Right hindlimb (tissue), 1 donor: ENCODE measurements around the gene C10orf90.

Experiments used
- DNase-seq: peaks from one replicate; pipeline ENCODE4 v3.0.0-alpha.2; 2018

Gene C10orf90

DNA sequence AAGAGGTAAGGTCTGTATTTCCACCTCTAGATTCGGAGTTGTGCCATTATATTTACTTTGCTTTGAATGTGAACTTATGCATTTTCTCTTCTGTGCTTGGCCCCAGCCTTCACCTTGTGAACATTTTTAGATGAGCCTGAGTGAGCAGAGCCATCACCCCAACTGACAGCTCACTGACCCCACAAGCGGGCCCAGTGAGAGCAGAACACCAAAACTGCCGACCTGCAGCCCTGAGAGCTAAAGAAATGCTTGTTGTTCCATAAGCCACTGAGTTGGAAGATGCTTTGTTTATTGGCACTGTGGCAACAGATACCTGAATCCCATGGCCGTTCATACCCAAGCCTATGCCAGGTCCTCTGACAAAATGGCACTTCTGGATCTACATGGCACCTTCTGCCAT, 37.8 kb downstream of the C10orf90 start:
- no peak for DNase-seq

DNA sequence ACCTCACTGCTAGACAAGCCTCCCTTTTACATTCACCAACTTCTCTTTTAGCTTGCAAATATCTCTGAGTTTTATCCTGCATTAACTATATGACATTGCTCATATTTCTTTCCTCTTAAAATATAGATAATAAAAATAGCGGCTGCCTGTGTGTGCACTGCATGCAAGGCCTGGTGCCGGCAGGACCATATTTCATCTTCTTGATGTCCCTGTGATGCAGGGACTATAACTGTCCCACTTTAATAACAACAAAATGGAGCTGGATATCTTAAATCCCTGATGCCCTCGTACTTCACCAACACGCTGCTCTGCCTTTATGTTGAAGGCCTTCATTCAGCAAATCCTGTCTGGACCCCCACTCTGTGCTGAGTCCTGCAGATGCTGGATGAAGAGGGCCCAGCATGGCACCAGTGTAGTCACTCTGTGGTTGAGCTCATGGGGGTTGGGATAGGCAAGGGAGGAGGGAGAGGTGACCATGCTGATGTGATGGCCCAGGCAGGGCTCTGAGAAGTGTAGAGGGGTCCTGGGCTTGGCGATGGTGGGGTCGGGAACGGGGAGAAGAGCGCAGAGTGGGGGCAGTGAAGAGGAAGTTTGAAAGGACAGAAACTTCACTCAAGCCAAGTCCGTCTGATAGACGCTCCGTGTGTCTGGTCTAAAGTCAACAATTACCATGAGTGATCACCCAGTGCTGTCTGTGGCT, 40.4 kb downstream of the C10orf90 start:
- no peak for DNase-seq

DNA sequence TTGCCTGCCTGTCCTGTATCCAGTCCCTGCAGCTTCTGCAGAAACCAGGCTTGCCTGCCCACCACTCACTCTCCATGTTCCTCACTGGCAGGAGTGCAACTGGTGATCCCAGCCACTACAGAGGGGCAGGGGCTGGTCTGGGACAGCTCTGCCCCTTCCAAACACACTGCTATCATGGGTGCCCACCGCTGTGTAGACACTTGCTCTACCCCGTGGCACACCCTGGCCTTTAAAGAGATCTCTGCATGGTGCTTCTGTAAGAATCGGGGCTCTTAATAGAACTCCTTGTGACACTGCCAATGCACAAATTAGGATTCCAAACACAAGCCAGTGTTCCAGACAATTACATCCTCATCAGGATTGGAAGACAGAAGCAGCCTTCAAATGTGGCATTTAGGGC, 41.7 kb downstream of the C10orf90 start:
- no peak for DNase-seq

DNA sequence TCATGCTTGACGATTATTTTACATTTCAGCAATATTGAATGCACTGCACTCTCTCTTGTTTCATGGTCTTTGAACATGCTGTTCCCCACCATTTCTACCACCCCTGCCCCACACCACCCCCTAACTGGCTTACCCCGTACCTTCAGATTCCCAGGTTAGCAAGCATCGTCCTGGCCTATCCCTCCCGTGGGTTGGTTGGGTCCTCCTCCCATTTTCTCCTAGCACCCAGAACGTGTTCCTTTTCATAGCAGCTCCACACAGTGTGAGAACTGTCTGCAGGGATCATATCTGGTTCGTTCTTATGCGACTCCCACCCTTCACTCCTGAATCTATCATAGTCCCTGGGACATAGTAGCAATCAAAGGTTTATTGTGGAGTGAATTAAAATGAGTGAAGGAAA, 48.6 kb downstream of the C10orf90 start:
- no peak for DNase-seq

DNA sequence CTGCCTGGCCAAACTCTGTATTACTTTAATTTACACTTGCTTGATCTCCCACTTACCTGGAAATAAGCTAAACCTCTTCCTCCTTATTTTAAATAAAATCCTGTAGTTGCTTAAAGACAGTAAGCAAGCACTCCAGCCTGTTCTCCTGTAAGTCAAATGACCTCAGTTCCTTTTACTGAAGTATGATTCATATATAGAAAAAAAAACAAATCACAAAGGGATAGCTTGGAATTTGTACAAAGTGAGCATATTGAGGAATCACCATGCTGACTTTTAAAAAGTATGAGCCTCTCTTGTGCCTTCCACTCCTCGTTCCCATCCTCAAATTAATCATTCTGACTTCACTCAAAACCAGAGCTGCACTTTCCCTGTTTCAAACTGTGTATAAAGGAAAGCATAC, 52.0 kb downstream of the C10orf90 start:
- no peak for DNase-seq

DNA sequence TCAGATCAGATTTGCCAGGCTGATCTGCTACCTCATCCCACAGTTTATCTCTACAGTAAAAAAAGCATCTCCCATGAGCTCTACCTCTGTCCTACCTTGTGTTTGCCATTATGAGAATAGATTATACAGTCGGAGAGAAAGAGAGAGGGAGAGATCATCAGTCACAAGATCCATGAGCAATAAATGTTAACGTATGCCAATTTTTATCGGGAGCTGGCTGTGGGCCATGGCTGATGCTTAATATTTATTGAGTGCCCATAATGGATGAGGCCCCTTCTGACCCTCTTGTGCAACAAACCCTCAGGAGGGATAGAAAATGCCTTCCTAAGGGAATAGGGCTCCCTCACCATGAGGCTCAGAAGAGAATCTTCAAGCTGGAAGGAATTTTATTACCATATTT, 52.8 kb downstream of the C10orf90 start:
- DNase-seq: no peak

DNA sequence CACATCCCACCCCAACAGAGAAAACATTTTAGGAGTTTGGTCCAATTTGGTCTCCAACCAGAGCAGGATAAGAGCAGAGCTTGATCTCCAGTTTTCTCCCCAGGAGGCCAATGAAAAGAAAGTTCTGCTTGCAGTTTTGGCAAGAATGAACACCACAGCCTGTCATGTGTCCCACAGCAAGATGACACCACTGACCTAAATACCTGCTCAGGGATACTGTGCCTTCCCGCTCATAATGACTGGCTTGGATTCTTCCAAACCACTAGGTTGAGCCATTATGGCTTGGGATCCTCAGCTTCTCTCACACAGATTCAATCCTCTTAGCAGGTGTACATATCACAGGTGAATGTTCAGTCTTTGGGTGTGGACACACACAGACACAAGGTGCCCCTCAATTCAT, 53.3 kb downstream of the C10orf90 start:
- no peak for DNase-seq

DNA sequence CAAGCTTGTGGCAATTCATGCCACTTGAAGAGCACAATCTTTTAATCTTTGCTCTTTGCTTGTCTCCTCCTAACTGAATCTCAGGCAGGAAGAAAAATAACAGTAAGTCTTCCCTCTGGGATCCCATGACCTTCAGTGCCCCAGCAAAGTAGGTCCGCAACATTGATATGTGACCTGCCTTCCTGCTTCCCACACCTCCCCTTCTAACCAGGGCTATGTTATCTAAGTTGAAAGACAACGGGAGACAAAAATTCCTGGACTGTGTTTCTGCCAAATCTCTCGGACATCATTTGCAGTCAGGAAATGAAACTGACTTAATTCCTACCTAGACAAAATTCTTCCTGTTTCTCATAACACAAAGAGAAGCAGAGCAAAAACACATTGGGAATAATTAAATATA, 53.8 kb downstream of the C10orf90 start:
- DNase-seq: no peak

DNA sequence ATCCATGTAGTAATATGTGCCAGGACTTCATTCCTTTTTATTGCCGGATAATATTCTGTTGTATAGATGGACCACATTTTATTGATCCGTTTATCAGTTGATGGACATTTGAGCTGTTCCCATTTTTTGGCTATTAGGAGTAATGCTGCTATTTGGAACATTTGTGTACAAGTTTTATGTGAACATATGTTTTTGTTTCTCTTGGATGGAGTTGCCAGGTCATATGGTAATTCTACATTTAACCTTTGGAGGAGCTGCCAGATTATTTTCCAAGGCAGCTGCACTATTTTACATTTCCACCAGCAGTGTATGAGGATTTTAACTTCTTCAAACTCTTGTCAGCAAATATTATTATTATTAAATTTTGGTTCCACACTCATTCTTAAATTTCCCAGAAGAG, 59.2 kb downstream of the C10orf90 start:
- no peak for DNase-seq

DNA sequence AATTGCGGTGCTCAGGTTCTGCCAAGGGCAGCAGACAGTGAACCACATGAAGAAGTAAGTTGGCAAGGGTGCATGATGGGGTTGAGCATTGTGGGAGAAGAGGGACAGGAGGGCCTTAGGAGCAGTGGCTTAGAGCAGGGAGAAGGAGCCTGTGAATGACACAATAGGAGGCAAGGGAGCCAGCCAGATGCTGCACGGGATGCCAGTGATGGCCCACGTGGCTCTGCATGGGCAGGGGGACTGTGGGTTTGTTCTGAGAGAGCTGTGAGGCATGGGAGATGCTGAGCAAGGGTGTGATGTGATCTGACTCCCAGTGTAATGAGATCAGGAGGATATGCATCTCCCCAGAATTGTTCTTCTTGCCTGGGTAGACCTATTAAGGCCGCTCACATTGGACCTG, 60.9 kb downstream of the C10orf90 start:
- DNase-seq: no peak

DNA sequence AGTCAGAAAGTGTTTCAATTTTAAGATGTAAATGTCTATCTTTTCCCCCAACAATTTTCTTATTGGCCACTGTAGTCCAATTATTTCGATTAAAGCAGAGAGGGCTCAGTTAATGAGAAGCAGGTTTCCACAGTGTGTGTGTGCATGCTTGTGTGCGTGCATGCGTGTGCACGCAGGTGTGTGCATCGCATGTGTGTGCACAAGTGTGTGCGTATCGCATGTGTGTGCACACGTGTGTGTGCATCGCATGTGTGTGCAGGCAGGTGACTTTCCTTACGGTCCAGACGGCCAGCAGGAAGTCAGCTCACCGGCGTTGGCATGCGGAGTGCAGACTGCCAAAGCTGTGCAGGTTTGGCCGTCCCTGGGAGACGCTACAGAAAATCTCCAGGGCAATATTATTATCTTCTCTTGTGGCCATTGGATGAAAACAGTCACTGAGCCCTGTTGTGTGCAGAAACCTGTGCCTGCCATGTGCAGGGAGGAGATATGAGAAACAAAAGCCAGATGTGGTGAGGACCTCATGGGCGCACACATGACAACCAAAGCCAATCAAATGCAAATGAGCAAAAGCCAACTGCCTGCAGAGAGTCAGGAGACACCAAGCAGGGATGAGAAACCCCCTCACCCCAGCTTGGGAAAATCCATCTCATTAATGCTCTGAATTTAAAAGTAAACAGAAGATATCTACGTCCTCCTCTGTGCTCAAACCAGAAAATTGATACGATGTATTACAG, 70.4 kb downstream of the C10orf90 start:
- DNase-seq: no peak

DNA sequence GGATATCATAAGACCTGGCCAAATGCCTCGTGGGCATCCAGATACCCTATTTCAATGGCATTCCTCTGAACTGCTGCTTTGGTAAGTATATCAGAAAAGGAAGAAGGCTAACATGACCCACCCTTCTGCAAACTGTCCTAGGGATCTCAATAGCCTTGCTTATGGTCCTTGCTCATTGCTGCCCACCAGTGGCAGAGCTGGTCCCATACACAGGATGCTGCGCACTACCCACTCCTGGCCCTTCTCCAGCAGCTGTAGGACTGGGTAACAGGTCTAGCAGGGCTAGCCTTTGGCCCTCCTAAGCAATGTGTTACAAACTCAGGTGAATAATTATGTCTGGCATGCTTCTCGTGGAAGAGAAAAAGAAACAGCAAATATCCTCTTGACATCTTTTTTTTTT, 72.5 kb downstream of the C10orf90 start:
- DNase-seq: no peak

DNA sequence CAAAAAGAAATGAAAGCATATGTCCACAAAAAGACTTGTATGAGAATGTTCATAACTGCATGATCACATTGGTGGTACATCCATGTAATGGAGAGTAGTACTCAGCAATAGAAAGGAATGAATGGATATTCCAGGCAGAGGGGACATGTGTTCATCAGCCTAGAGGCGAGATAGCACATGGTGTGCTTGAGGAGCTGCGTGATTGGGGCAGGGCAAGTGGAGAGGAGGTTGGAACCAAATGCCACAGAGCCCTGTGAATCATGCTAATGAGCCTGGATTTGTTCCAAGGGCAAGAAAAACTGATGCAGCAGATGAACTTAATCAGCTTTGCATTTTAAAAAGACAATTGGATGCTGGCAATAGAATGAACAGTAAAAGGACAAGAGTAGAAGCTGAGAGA, 73.3 kb downstream of the C10orf90 start:
- no peak for DNase-seq

DNA sequence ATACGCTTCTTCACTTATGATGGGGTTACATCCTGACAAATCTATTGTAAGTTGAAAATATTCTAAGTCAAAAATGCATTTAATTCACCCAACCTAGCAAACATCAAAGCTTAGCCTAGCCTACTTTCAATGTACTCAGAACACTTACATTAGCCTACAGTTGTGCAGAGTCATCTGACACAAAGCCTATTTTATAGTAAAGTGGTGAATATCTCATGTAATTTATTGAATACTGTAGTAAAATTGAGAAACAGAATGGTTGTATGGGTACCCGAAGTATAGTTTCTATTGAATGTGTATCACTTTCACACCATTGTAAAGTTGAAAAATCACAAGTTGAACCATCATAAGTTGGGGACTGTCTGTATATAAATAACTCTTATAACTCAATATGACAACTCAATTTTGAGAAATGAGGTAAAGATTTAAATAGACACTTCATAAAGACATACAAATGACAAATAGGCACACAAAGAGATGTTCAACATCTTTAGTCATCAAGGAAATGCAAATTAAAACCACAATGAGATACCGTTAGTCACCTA, 73.9 kb downstream of the C10orf90 start:
- no peak for DNase-seq

DNA sequence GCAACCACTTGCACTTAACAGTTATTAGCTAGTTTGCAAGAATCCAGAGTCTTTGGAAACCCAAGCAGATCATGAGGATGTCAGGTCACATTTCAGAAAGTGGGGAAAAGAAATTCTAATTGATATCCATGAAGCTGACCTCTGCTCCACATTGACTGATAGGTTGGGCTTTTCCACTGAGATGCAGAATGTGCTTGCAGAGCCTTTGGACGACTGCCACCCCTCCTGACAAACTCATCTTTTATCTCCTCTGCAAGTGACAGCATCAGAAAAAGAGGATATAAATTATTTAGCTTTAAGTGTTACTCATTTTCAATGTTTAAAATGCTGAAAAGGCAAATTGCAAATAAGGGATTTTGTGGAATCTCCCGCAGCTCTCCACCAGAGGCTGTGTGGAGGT, 75.3 kb downstream of the C10orf90 start:
- DNase-seq: no peak

DNA sequence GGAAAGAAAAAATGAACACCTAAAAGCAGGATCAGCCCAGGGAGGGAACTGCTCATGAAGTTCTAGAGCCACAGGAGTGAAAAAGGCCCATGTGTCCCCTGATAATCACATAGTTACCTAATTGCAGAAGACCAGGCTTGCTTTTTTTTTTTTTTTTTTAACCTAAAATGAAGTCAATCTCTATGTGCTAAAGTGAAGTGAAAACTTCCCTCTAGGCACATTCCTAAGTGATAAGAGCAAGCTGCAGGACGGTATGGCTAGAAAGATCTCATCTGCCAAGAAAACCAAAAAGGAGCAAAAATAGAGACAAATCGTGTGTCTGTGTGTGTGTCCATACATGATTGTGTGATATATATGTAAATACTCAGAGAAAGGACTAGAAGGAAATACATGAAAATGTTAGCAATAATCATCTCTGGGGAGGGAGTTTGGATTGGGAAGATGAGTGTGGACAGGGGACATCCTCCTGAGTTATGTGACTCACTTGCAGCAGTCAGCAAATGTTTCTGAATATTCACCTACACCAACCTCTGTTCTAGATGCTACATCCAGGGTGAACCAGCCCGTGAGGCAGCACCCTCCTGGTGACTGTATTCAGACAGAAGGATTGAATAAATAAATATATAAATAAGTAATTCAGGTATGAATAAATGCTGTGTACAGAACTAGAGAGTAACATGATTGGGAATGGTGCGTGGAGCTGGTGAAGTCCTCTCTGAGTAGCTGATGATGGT, 76.4 kb downstream of the C10orf90 start:
- DNase-seq: no peak

DNA sequence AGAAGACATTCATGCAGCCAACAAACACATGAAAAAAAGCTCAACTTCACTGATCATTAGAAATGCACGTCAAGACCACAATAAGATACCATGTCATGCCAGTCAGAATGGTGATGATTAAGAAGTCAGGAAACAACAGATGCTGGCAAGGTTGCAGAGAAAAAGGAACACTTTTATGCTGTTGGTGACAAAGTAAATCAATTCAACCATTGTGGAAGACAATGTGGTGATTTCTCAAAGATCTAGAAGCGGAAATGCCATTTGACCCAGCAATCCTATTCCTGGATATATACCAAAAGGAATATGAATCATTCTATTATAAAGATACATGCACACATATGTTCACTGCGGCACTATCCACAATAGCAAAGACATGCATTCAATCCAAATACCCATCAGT, 77.6 kb downstream of the C10orf90 start:
- DNase-seq: no peak

DNA sequence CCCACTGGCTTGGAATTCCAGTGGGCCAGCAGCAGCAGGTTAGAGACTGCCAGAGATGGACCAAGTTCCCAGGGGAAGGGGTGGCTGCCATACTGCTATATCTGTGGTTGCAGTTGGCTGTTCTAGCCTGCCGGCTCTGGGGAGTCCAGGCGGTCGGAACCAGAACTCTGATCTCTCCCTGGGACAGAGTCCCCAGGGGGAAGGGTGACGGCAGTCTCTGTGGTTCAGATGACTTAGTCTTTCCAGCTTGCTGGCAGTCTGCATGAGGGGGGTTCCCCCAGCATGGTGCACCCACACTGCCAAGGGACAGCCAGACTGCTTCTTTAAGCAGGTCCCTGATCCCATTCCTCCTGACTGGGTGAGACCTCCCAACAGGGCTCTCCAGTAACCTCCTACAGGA, 82.5 kb downstream of the C10orf90 start:
- no peak for DNase-seq

DNA sequence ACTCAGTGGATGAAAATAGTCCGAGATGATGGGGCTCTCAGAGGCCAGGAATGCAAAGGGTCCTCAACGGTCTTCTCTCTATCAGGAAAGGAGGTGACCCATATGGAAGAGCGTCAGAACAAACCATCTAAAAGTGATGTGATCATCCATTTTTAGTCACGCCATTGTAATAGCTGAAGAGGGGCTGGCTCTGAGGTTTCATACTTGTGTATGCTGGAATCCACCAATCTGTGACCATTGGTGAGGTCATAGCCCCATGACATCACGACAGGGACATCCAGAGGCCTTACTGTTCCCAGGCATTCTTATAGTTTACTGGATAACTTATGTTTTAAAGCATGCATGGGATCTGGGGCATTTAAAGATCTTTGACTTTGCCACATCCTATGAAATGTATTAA, 83.6 kb downstream of the C10orf90 start:
- DNase-seq: no peak

DNA sequence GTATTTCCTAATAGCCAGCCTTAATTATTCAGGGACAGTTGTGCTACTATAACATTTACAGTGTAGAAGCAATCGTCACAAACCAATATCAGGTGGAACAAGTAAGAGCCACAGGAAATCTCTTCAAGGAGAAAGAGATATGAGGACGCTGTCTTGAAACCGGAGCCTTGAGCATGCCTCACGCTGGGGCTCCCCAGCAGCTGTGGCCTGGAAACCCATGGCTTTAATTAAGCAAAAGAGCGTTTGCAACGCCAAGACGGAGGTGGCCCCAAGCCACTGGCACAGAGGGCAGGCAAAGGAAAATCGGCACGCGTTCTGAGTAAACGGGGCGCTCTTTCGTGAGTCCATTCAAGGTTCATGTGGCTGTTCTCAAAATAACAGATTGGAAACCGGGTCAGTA, 84.4 kb downstream of the C10orf90 start:
- DNase-seq: no peak

DNA sequence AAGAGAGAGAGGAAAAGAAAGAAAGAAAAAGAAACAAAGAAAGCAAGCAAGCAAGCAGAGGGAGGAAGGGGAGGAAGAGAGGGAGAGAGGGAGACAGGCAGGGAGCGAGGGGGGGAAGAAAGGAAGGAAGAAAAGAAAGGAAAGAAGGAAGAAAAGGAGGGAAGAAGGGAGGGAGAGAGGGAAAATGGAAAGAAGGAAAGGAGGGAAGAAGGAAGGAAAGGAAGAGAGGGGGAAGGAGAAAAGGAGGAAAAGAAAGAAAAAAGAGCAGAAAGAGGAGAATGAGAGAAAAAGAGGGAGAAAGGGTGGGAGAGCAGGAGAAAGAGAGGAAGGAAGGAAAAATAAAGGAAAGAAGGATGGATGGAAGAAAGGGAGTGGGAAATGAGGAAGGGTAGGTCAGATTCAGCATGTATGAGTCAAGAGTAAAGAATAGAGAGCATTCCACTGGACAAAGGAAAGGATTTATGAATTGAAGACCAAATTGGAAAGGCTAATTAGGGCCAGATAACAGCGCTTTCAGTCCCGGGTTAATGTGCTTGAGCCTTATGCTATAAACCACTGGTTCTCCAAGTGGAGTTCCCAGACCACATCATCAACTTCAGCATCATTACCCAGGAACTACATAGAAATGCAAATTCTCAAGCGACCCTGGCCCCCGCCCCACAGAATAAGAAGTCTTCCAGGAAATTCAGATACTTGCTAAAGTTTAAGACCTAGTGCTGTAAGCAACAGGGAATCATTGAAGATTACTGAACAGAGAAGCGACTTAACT, 85.1 kb downstream of the C10orf90 start:
- DNase-seq: no peak

DNA sequence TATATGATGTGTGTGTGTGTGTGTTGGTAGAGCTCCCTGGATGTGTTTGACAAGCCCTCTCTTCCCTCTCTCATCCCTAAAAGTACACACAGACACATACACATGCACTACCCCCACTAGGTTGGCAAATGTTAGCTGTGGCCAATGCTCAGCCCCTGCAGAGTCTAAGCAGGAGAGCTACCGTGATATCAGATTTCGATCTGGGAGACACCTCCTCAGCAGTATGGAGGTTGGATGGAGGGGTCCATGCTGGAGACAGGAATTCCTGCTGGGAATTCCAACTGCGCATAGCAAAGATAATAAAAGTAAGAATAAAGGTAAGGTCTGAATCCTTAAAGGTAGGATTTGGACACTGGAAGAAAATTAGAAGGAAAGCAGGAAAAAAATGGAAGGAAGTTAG, 85.7 kb downstream of the C10orf90 start:
- no peak for DNase-seq

DNA sequence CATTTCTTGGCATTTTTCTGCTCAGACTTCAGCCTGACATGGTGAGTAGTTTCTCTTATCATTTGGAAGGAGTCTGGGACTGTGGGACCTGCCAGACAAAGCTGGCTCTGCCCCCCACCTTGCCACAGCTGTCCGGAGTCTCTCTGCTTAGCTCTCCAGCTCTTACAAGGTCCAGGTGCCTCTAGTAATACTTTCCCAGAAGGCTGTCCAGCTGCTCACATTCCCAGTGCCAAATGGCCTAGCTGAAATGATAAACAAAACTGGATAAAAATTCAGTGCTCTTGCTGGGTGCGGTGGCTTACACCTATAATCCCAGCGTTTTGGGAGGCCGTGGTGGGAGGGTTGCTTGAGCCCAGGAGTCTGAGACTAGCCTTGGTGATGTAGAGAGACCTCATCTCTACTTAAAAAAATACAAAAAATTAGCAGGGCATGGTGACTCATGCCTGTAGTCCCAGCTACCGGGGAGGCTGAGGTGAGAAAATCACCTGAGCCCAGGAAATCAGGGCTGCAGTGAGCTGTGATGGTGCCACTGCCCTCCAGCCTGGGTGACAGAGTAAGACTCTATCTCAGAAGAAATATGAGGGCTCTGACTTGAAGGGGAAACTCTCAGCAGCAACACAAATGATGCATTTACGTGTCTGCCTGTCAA, 86.8 kb downstream of the C10orf90 start:
- DNase-seq: no peak
